ENCODE measurements around the gene KEAP1. TPM values are rescaled to one million over a fixed set of nuclear protein-coding genes. Genes with fewer than 3 reads are reported as not detected.
"Not testable (repeated sequence)": the region's sequence is repeated elsewhere in the genome, so short reads cannot be mapped to it uniquely, and the experiment has no call there.

The KEAP1 gene
- total RNA-seq, 1 experiment from 2014 or later, result 114 TPM

GRCh38 chr19:10532457-10532856 lies 29.3 kb upstream of the KEAP1 start:
- in situ Hi-C loops (cut with HindIII; ENCODE audit: low pct_unique_long_range_greater_than_20kb, low sequenced_read_pairs), result no loop called here
- no peak for DNase-seq (ENCODE audit: low read depth)

- DNase-seq (ENCODE audit: low read depth); in situ Hi-C loops (cut with HindIII; ENCODE audit: low pct_unique_long_range_greater_than_20kb, low sequenced_read_pairs): not testable (repeated sequence)
These were observed 23.7 kb upstream of the KEAP1 start for GRCh38 chr19:10526887-10527286.

- in situ Hi-C loops (cut with HindIII; ENCODE audit: low pct_unique_long_range_greater_than_20kb, low sequenced_read_pairs), result no loop called here
- DNase-seq (ENCODE audit: low read depth), result no peak
These were observed 22.5 kb upstream of the KEAP1 start for GRCh38 chr19:10525636-10526035.

- DNase-seq (ENCODE audit: low read depth), result no peak
- in situ Hi-C loops (cut with HindIII; ENCODE audit: low pct_unique_long_range_greater_than_20kb, low sequenced_read_pairs), result no loop called here
These were observed 20.0 kb upstream of the KEAP1 start for GRCh38 chr19:10523135-10523636.

- no peak for DNase-seq (ENCODE audit: low read depth)
- in situ Hi-C loops (cut with HindIII; ENCODE audit: low pct_unique_long_range_greater_than_20kb, low sequenced_read_pairs), result no loop called here
These were observed 18.5 kb upstream of the KEAP1 start for GRCh38 chr19:10521461-10522171.

- in situ Hi-C loops (cut with HindIII; ENCODE audit: low pct_unique_long_range_greater_than_20kb, low sequenced_read_pairs), result no loop called here
- no peak for DNase-seq (ENCODE audit: low read depth)
These were observed 17.6 kb upstream of the KEAP1 start for GRCh38 chr19:10520652-10521318.

GRCh38 chr19:10519421-10519820 lies 16.3 kb upstream of the KEAP1 start:
- DNase-seq (ENCODE audit: low read depth), result no peak
- in situ Hi-C loops (cut with HindIII; ENCODE audit: low pct_unique_long_range_greater_than_20kb, low sequenced_read_pairs), result no loop called here

GRCh38 chr19:10518444-10519361 lies 15.5 kb upstream of the KEAP1 start:
- in situ Hi-C loops (cut with HindIII; ENCODE audit: low pct_unique_long_range_greater_than_20kb, low sequenced_read_pairs), result no loop called here
- no peak for DNase-seq (ENCODE audit: low read depth)

- peak; percentile 50 for DNase-seq (ENCODE audit: low read depth)
- in situ Hi-C loops (cut with HindIII; ENCODE audit: low pct_unique_long_range_greater_than_20kb, low sequenced_read_pairs), result no loop called here
These were observed 14.7 kb upstream of the KEAP1 start for GRCh38 chr19:10517760-10518443.

GRCh38 chr19:10517361-10517759 lies 14.2 kb upstream of the KEAP1 start, which contains the start of gene S1PR5:
Gene S1PR5 (minus strand): TSS chr19:10517447. CDS start chr19:10515011, 2,436 bp downstream.
- DNase-seq (ENCODE audit: low read depth), result peak; percentile 60
- in situ Hi-C loops (cut with HindIII; ENCODE audit: low pct_unique_long_range_greater_than_20kb, low sequenced_read_pairs), result no loop called here

- DNase-seq (ENCODE audit: low read depth), result no peak
- in situ Hi-C loops (cut with HindIII; ENCODE audit: low pct_unique_long_range_greater_than_20kb, low sequenced_read_pairs), result no loop called here
These were observed 13.6 kb upstream of the KEAP1 start for GRCh38 chr19:10516671-10517286.

GRCh38 chr19:10516064-10516385 lies 12.9 kb upstream of the KEAP1 start:
- in situ Hi-C loops (cut with HindIII; ENCODE audit: low pct_unique_long_range_greater_than_20kb, low sequenced_read_pairs), result no loop called here
- no peak for DNase-seq (ENCODE audit: low read depth)

- DNase-seq (ENCODE audit: low read depth), result no peak
- in situ Hi-C loops (cut with HindIII; ENCODE audit: low pct_unique_long_range_greater_than_20kb, low sequenced_read_pairs), result no loop called here
These were observed 11.3 kb upstream of the KEAP1 start for GRCh38 chr19:10514211-10515145.

- DNase-seq (ENCODE audit: low read depth), result no peak
- in situ Hi-C loops (cut with HindIII; ENCODE audit: low pct_unique_long_range_greater_than_20kb, low sequenced_read_pairs), result no loop called here
These were observed 10.1 kb upstream of the KEAP1 start for GRCh38 chr19:10513223-10513622.

- DNase-seq (ENCODE audit: low read depth), result no peak
- in situ Hi-C loops (cut with HindIII; ENCODE audit: low pct_unique_long_range_greater_than_20kb, low sequenced_read_pairs), result no loop called here
These were observed 7.2 kb upstream of the KEAP1 start for GRCh38 chr19:10510301-10510802.

- DNase-seq (ENCODE audit: low read depth), result no peak
- in situ Hi-C loops (cut with HindIII; ENCODE audit: low pct_unique_long_range_greater_than_20kb, low sequenced_read_pairs), result no loop called here
These were observed 5.6 kb upstream of the KEAP1 start for GRCh38 chr19:10508707-10509106.

- no peak for DNase-seq (ENCODE audit: low read depth)
- in situ Hi-C loops (cut with HindIII; ENCODE audit: low pct_unique_long_range_greater_than_20kb, low sequenced_read_pairs), result no loop called here
These were observed 4.9 kb upstream of the KEAP1 start for GRCh38 chr19:10508036-10508435.
